ENCODE results near the gene RUNX3. TPM values are rescaled to one million over a fixed set of nuclear protein-coding genes. Genes with fewer than 3 reads are reported as not detected.

Gene RUNX3
- total RNA-seq, 1 donor from 2014 or later: 0.41 TPM

GRCh38 chr1:24939675-24940193 is 9.7 kb upstream of the RUNX3 start:
- H3K4me3 Mint-ChIP-seq: no peak overlapping the region

GRCh38 chr1:24939040-24939674 is 9.1 kb upstream of the RUNX3 start:
- no peak for TF ChIP-seq CTCF (conservative IDR thresholded peaks at IDR 0.05)
- H3K27ac Mint-ChIP-seq: no peak overlapping the region
- H3K27me3 Mint-ChIP-seq: peaks cover 29% of the 10 kb centered on the region
- H3K36me3 Mint-ChIP-seq: no peaks in the 10 kb centered on the region
- H3K9me3 Mint-ChIP-seq: no peaks in the 10 kb centered on the region
- no peak for DNase-seq (ENCODE audit: extremely low spot score, unreplicated experiment)
- peaks cover 10% of the 10 kb centered on the region for H3K4me1 Mint-ChIP-seq (ENCODE audit: unreplicated experiment)
- no peak overlapping the region for H3K4me3 Mint-ChIP-seq

More at GRCh38 chr1:24939675-24940193, 9.7 kb upstream of the RUNX3 start:
- TF ChIP-seq CTCF (conservative IDR thresholded peaks at IDR 0.05): no peak
- Mint-ChIP-seq H3K9me3 (no peaks in the 10 kb centered on the region), H3K36me3 (no peaks in the 10 kb centered on the region), H3K4me1 (ENCODE audit: unreplicated experiment) (peaks cover 4% of the 10 kb centered on the region), H3K27me3 (peaks cover 24% of the 10 kb centered on the region), H3K27ac (no peak overlapping the region)
- DNase-seq (ENCODE audit: extremely low spot score, unreplicated experiment): no peak

GRCh38 chr1:24938276-24938675 is 8.2 kb upstream of the RUNX3 start:
- Mint-ChIP-seq H3K27ac (no peak overlapping the region), H3K4me3 (no peak overlapping the region), H3K27me3 (peaks cover 38% of the 10 kb centered on the region), H3K36me3 (no peaks in the 10 kb centered on the region), H3K4me1 (ENCODE audit: unreplicated experiment) (peaks cover 14% of the 10 kb centered on the region), H3K9me3 (no peaks in the 10 kb centered on the region)
- TF ChIP-seq CTCF (conservative IDR thresholded peaks at IDR 0.05): no peak
- DNase-seq (ENCODE audit: extremely low spot score, unreplicated experiment): no peak

GRCh38 chr1:24936684-24937083 is 6.6 kb upstream of the RUNX3 start:
- peaks cover 47% of the 10 kb centered on the region for H3K27me3 Mint-ChIP-seq
- no peak overlapping the region for H3K4me3 Mint-ChIP-seq
- no peak overlapping the region for H3K27ac Mint-ChIP-seq

DNA sequence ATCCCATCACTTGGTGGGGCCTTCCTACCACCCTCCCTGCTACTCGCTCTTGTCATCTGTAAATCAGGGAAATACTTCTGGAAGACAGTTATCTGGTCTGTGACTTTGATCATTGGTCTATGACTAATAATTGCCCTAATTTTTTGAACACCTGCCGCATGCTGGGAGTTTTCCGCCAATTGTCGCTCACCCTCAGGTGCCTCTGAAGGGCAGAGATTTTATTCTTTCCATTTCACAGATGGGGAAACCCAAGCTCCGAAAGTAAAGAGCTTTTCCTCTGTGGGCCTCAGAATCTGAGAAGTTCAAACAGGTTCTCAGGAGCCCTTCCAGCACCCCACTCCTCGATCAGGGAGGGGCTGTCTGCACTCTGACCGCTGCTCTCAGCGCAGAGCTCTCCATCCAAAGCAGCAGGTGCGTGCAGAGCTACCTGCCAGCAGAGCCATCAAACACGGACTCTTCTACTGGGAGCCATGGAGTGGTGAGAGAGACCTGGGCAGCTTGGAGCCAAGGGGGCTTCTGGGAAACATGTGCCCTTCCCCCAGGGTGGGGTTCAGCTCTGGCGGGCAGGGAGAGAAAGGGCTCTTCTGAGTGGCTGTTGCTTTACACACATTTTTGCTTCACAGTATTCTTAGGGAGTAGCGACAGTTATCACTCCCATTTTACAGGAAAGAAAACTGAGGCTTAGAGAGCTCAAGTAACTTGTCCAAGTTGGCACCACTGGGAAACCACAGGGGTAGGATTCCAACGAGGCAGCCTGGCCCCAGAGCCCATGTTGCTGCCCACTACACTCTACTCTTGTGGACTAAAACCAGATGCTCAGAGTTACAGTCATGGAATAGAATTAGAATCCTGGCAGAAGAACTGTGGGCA is 5.8 kb upstream of the RUNX3 start:
- peaks cover 15% of the 10 kb centered on the region for H3K4me1 Mint-ChIP-seq (ENCODE audit: unreplicated experiment)
- H3K9me3 Mint-ChIP-seq: no peaks in the 10 kb centered on the region
- H3K27ac Mint-ChIP-seq: no peak overlapping the region
- H3K4me3 Mint-ChIP-seq: no peak overlapping the region
- TF ChIP-seq CTCF (conservative IDR thresholded peaks at IDR 0.05): no peak
- H3K36me3 Mint-ChIP-seq: no peaks in the 10 kb centered on the region
- no peak for DNase-seq (ENCODE audit: extremely low spot score, unreplicated experiment)
- peaks cover 51% of the 10 kb centered on the region for H3K27me3 Mint-ChIP-seq

More at GRCh38 chr1:24936684-24937083, 6.6 kb upstream of the RUNX3 start:
- Mint-ChIP-seq H3K4me1 (ENCODE audit: unreplicated experiment) (peaks cover 10% of the 10 kb centered on the region), H3K36me3 (no peaks in the 10 kb centered on the region), H3K9me3 (no peaks in the 10 kb centered on the region)
- no peak for TF ChIP-seq CTCF (conservative IDR thresholded peaks at IDR 0.05)
- DNase-seq (ENCODE audit: extremely low spot score, unreplicated experiment): no peak
